ENCODE measurements around the gene CDH24.
A peak's percentile ranks its signal among the peaks of the same experiment; 100 is the strongest.

The CDH24 gene

DNA sequence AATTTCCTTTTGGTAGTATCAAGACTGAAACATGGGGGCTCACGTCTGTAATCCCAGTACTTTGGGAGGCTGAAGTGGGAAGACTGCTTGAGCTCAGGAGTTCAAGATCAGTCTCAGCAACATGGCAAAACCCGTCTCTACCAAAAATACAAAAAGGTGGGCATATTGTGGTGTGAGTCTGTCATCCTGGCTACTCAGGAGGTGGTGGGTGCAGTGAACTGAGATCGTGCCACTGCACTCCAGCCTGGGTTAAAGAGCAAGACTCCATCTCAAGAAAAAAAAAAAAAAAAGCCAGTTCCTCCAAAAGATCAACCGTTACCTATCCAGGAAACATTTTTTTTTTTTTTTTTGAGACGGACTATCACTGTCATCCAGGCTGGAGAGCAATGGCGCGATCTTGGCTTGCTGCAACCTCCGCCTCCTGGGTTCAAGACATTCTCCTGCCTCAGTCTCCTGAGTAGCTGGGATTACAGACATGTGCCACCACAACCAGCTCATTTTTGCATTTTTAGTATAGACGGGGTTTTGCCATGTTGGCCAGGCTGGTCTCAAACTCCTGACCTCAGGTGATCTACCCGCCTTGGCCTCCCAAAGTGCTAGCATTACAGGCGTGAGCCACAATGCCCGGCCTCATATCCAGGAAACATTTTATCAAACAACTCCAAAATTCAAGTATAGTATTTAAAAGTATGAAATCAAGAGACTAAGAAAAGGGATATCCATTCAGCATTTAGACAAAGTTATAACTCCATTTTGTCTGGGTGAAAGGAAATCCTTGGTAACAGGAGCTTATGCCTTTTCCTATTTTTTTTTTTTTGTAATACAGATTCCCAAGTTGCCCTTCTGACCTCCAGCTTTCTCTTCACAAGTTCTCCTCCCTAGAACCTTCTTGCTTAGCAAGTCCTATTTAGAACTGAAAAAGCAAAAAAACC, 34.2 kb upstream of the CDH24 start:
- DNase-seq: no peak

DNA sequence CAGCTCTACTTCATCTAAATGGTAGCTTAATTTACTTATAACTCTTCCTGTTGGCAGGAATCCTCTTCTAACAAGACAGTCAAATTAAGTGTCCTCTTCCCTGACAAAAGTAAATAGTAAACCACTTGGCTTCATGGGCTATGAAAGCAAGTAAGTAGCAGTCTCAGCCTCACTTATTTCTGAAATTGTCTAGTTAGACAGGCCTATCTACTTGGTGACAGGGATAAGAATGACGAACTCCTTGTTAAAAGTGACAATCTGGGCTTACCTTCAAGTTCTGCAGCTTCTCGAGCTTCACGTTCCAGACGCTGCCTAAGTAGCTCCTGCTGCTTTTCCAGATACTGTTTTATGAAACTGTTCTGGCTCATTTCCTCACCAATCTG, 32.9 kb upstream of the CDH24 start:
- DNase-seq: no peak

GRCh38 chr14:23089498-23090253, 32.4 kb upstream of the CDH24 start:
- no peak for DNase-seq

DNA sequence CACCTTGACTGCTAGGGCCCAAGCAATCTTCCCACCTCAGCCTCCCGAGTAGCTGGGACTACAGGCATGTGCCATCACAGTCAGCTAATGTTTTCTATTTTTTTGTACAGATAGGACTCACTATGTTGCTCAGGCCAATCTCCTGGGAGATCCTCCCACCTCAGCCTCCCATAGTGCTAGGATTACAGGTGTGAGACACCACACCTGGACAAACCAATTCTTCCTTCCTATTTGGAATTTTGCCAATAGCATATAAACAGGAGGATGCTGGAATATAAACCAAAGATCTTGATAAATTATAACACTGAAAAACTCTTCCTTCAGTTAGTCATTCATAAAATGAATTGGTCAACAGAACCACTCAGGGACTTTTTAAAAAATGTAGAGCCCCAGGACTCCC, 29.2 kb upstream of the CDH24 start:
- no peak for DNase-seq

GRCh38 chr14:23085458-23085857, 28.1 kb upstream of the CDH24 start:
- no peak for DNase-seq

GRCh38 chr14:23080474-23080873, 23.2 kb upstream of the CDH24 start:
- DNase-seq: no peak

DNA sequence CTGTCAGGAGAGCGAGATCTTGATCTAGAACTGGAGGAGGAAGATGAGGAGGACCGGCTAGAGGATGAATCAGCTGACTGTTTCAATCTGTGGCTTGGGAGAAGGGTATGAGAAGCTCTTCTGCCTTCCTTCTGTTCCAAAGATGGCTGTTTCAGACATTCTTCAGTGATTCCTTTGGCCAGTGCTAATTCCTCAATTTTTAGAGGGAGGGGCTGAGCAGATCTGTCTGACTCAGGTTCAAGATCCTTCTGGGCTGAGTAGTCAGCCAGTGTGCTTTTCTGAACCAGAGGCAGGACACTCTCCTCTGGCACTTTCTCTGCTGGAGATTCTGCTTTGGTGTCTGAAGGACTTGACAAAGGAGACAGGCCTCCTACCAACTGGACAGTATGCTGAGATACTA, 22.4 kb upstream of the CDH24 start:
- peak; percentile 42 for DNase-seq

DNA sequence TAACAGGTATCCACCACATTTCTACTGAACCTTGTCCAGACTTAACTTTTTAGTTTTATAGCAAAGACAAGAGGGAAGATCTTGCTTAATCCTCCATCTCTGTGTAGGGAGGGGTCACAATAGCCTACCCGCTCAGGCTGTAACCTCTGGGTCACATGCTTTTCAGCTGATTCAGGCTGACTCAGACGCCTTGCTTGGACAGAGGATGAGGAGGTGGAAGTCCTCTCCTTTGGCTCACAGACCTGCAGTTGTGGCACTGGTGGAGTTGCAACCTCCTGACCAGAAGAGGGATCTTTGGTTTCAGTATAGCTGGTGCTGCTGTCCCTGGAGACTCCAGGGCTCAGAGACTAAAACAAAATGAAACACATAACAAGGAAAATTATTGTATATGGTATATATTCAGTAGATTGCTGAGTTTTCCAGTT, 21.4 kb upstream of the CDH24 start:
- DNase-seq: peak; percentile 82

- no peak for DNase-seq
Observed at GRCh38 chr14:23077962-23078361, 20.6 kb upstream of the CDH24 start.

- DNase-seq: no peak
Observed at GRCh38 chr14:23076785-23077408, 19.6 kb upstream of the CDH24 start.

GRCh38 chr14:23074906-23075305, 17.6 kb upstream of the CDH24 start:
- DNase-seq: no peak

- no peak for DNase-seq
Observed at GRCh38 chr14:23071921-23072539, 14.7 kb upstream of the CDH24 start.

- DNase-seq: peak; percentile 92
Observed at GRCh38 chr14:23071244-23071920, 14.1 kb upstream of the CDH24 start.

- no peak for DNase-seq
Observed at GRCh38 chr14:23070262-23071129, 13.2 kb upstream of the CDH24 start.

- DNase-seq: no peak
Observed at GRCh38 chr14:23069413-23069806, 12.1 kb upstream of the CDH24 start.

DNA sequence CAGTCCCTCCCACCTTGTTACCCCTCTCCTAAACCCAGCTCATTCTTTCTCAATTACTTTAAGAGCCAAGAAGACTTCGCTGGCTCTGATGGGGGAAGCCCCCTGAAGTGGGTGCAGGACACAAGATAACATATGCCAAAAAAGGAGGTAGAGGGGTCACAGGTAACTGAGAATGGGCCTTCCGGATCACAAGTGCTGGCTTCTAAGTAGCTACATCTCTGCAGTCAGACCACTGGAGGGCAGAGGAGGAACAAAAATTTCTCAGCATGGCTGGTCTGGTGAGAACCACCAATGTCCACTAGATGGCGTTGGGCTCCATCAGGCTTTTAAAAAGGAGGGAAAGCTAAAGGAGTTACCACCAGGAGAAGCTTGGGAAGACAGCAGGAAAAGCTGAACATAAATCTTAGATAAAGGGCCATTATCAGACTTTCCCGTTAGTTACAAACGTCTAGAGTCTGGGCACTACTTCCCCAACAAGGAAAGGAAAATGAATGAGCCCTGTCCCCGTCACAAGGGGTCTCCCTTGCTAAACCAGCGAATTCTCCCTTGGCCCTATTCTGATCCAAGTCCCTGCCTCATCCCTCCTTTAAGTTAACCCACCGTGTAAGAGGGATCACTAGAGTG, 11.6 kb upstream of the CDH24 start:
- DNase-seq: peak; percentile 89

- no peak for DNase-seq
Observed at GRCh38 chr14:23067847-23068788, 10.8 kb upstream of the CDH24 start.

DNA sequence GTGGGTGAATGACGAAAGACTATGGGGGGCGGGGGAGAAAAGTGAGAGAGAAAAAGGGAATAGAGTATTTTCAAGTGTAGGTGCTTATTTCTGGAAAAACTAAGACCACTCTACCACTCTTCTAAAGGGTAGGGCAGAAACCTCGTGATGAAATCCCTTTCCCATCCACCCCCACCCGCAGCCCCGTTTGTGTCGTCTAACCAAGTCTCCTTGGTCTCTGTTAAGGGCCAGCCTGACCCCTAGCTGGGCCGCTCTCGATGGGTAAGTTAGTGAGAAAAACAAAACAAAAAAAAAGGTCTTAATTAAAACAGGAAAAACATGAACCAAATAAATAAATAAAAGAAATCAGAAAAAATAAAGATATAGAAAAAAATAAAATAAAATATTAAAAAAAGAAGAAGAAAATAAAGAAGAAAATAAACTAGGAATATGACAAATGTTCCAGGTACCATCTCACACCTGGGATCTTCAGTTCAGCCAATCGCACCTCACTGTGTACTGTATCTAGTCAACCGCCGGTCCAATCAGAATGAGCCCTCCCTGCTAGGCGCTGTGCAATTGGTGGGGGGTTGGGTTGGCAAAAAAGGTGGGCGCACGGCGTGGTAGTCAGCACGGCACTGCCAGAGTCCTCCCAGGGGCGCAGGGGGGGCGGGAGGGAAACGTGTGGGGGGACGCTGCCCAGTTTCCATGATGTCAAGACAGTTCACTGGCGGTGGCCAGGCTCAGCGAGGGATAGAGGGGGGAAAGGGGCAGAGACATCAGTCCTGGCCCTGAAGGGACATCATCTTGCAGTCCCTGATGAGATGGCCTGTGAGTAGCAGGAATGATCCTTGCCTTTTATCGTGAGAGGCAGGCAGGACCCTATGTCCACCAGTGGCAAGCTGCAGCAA, 9.8 kb upstream of the CDH24 start:
- no peak for DNase-seq

- no peak for DNase-seq
Observed at GRCh38 chr14:23066368-23066767, 9.0 kb upstream of the CDH24 start.
